ENCODE measurements around the gene DSCAM. TPM values are rescaled to one million over a fixed set of nuclear protein-coding genes. Genes with fewer than 3 reads are reported as not detected.

DSCAM gene
- total and polyA plus RNA-seq, 2 experiments from 2014 or later = 0.07 TPM; not detected in 1

DNA sequence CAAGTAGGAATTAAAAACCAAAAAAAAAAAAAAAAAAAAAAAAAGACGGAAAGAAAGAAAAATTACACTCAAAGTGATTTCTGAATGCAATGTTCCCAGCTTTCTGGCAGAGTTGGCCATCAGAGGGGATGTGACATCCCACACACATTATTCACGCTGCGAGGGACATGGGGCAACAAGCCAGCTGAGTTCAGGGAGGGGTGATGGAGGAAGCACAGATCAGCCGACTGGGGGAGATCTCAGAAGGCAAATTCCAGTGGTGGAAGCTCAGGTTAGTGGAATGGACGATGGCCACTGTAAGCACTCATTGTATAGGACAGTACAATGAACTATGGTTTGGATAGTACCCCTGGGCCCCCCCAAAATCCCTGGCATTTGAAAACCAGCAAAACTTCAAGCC, 667.8 kb downstream of the DSCAM start:
- no peaks in the 10 kb centered on the region; the same call in 1 of the 2 replicates for H3K36me3 ChIP-seq (ENCODE audit: insufficient read depth)

More for the DNA sequence above, 667.8 kb downstream of the DSCAM start:
- Mint-ChIP-seq H3K9me3 (peaks cover 95% of the 10 kb centered on the region), H3K27ac (no peak overlapping the region), H3K4me1 (peaks cover 3% of the 10 kb centered on the region; the same call in 2 of the 3 replicates), H3K27me3 (ENCODE audit: insufficient read depth, low read depth, poor library complexity) (peaks cover 26% of the 10 kb centered on the region), H3K4me3 (no peak overlapping the region), H3K36me3 (ENCODE audit: low read depth) (peaks cover 28% of the 10 kb centered on the region)
- DNase-seq (ENCODE audit: low spot score) (no peak), ATAC-seq (no peak)
- Histone ChIP-seq H3K4me1 (ENCODE audit: insufficient read depth) (no peaks in the 10 kb centered on the region), H2AFZ (no peak overlapping the region), H3K27me3 (ENCODE audit: insufficient read depth) (no peaks in the 10 kb centered on the region), H3K4me3 (no peak overlapping the region), H3K79me2 (replicated peaks; ENCODE audit: insufficient read depth) (no peaks in the 10 kb centered on the region), H3K4me2 (no peak overlapping the region), H3K9me2 (ENCODE audit: insufficient read depth) (no peaks in the 10 kb centered on the region), H4K20me1 (replicated peaks; ENCODE audit: insufficient read depth) (no peaks in the 10 kb centered on the region), H3K27ac (ENCODE audit: low read depth) (no peak overlapping the region), H3F3A (replicated peaks; ENCODE audit: low read depth) (no peaks in the 10 kb centered on the region)
- TF ChIP-seq, protein P1, sequence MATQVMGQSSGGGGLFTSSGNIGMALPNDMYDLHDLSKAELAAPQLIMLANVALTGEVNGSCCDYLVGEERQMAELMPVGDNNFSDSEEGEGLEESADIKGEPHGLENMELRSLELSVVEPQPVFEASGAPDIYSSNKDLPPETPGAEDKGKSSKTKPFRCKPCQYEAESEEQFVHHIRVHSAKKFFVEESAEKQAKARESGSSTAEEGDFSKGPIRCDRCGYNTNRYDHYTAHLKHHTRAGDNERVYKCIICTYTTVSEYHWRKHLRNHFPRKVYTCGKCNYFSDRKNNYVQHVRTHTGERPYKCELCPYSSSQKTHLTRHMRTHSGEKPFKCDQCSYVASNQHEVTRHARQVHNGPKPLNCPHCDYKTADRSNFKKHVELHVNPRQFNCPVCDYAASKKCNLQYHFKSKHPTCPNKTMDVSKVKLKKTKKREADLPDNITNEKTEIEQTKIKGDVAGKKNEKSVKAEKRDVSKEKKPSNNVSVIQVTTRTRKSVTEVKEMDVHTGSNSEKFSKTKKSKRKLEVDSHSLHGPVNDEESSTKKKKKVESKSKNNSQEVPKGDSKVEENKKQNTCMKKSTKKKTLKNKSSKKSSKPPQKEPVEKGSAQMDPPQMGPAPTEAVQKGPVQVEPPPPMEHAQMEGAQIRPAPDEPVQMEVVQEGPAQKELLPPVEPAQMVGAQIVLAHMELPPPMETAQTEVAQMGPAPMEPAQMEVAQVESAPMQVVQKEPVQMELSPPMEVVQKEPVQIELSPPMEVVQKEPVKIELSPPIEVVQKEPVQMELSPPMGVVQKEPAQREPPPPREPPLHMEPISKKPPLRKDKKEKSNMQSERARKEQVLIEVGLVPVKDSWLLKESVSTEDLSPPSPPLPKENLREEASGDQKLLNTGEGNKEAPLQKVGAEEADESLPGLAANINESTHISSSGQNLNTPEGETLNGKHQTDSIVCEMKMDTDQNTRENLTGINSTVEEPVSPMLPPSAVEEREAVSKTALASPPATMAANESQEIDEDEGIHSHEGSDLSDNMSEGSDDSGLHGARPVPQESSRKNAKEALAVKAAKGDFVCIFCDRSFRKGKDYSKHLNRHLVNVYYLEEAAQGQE (IDR thresholded peaks at IDR 0.05; ENCODE audit: unreplicated experiment) = no peak
- TF ChIP-seq NANOG (IDR thresholded peaks at IDR 0.05; ENCODE audit: borderline replicate concordance) (no peak), ZNF114 (CRISPR knock-in tag; IDR thresholded peaks at IDR 0.05) (no peak), JUNB (IDR thresholded peaks at IDR 0.05; ENCODE audit: unreplicated experiment) (no peak), EZH2 (IDR thresholded peaks at IDR 0.05; ENCODE audit: low read depth, unreplicated experiment) (no peak), STAT1 (IDR thresholded peaks at IDR 0.05; ENCODE audit: unreplicated experiment) (no peak), CREB1 (CRISPR knock-in tag; IDR thresholded peaks at IDR 0.05; ENCODE audit: low read depth) (no peak)
- TF ChIP-seq, protein P2, sequence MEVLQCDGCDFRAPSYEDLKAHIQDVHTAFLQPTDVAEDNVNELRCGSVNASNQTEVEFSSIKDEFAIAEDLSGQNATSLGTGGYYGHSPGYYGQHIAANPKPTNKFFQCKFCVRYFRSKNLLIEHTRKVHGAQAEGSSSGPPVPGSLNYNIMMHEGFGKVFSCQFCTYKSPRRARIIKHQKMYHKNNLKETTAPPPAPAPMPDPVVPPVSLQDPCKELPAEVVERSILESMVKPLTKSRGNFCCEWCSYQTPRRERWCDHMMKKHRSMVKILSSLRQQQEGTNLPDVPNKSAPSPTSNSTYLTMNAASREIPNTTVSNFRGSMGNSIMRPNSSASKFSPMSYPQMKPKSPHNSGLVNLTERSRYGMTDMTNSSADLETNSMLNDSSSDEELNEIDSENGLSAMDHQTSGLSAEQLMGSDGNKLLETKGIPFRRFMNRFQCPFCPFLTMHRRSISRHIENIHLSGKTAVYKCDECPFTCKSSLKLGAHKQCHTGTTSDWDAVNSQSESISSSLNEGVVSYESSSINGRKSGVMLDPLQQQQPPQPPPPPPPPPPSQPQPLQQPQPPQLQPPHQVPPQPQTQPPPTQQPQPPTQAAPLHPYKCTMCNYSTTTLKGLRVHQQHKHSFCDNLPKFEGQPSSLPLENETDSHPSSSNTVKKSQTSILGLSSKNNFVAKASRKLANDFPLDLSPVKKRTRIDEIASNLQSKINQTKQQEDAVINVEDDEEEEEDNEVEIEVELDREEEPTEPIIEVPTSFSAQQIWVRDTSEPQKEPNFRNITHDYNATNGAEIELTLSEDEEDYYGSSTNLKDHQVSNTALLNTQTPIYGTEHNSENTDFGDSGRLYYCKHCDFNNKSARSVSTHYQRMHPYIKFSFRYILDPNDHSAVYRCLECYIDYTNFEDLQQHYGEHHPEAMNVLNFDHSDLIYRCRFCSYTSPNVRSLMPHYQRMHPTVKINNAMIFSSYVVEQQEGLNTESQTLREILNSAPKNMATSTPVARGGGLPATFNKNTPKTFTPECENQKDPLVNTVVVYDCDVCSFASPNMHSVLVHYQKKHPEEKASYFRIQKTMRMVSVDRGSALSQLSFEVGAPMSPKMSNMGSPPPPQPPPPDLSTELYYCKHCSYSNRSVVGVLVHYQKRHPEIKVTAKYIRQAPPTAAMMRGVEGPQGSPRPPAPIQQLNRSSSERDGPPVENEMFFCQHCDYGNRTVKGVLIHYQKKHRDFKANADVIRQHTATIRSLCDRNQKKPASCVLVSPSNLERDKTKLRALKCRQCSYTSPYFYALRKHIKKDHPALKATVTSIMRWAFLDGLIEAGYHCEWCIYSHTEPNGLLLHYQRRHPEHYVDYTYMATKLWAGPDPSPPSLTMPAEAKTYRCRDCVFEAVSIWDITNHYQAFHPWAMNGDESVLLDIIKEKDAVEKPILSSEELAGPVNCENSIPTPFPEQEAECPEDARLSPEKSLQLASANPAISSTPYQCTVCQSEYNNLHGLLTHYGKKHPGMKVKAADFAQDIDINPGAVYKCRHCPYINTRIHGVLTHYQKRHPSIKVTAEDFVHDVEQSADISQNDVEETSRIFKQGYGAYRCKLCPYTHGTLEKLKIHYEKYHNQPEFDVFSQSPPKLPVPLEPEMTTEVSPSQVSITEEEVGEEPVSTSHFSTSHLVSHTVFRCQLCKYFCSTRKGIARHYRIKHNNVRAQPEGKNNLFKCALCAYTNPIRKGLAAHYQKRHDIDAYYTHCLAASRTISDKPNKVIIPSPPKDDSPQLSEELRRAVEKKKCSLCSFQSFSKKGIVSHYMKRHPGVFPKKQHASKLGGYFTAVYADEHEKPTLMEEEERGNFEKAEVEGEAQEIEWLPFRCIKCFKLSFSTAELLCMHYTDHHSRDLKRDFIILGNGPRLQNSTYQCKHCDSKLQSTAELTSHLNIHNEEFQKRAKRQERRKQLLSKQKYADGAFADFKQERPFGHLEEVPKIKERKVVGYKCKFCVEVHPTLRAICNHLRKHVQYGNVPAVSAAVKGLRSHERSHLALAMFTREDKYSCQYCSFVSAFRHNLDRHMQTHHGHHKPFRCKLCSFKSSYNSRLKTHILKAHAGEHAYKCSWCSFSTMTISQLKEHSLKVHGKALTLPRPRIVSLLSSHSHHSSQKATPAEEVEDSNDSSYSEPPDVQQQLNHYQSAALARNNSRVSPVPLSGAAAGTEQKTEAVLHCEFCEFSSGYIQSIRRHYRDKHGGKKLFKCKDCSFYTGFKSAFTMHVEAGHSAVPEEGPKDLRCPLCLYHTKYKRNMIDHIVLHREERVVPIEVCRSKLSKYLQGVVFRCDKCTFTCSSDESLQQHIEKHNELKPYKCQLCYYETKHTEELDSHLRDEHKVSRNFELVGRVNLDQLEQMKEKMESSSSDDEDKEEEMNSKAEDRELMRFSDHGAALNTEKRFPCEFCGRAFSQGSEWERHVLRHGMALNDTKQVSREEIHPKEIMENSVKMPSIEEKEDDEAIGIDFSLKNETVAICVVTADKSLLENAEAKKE (CRISPR knock-in tag; IDR thresholded peaks at IDR 0.05) = no peak

All from GM23338 (cell line).